Measurements from ENCODE around the gene FAIM2.

GRCh38 chr12:49853671-49854070, 50.0 kb downstream of the FAIM2 start:
- TF ChIP-seq CTCF (conservative IDR thresholded peaks at IDR 0.05; ENCODE audit: low read depth, low read length) (no peak), EZH2phosphoT487 (IDR thresholded peaks at IDR 0.05; ENCODE audit: borderline replicate concordance, low read length) (no peak), EZH2 (IDR thresholded peaks at IDR 0.05; ENCODE audit: low read length, unreplicated experiment) (no peak)

All from PC-3 (cell line).